HG02678 (cell line): Measurements from ENCODE around the gene JADE1.
A peak's percentile ranks its signal among the peaks of the same experiment; 100 is the strongest.

ENCODE experiments used
- ATAC-seq: cut with Tn5 transposase; IDR thresholded peaks from one replicate; pipeline ENCODE4 v1.9.1; 2021; ENCODE audit warnings: mild to moderate bottlenecking, moderate library complexity; ENCODE audit not compliant: unreplicated experiment

Gene JADE1

DNA sequence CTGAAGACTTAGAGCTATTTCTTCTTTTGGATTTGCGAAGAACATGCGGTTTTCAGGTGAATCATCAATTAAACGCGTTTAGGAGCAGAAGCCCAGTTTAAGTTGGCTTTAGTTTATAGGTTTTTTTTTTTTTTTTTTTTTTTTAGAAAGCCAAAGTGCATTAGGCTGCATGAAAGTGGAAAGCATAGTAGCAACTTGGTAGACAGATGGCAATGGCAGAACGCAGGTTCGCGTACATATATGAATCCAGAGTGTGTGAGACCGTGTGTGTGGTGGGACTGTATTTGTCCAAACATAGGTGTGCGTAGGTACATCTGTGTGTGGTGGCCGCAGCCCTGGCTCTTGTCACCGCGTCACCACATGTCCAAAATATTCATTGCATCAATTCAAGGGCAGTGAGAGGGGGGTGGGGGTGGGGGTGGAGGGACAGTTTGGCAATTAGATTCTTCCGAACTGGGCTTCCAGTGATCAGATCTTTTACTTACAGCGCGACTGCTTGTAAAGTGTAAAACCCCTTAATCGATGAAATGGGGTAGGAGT, 901 bp downstream of the JADE1 start:
- ATAC-seq = no peak

DNA sequence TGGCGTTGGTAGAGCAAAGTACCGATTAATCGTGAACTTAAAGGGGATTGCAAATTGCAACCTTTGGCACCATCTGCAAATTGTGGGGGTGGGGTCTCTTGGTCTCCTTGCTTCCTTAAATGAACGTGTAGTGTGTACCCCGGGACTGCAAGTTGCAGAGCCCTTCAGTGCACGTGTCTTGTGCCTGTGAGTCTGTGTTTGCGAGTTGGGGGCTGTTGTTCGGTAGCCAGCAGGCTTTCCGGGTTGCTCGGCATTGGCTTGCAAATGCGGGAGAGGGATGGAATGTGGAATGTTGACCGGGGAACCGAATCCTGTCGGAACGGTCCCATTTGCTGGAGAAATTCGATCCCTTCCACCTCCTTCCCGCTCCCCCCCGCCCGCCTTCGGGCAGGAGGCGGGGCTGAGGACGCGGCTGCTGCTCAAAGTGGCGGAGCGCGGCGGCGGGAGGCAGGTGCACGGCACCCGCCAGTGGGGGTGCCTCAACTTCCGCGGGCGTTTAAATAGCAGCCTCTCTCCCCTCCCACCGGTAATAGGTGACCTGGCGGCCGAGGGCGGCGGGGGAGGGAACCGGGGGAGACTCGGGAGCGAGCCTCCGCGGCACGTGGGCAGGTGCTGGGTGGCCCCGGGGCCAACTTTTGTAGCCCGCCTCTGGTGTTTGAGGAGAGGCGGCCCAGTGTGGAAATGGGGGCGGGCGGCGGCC, 1.5 kb downstream of the JADE1 start:
- peak; percentile 51 for ATAC-seq

DNA sequence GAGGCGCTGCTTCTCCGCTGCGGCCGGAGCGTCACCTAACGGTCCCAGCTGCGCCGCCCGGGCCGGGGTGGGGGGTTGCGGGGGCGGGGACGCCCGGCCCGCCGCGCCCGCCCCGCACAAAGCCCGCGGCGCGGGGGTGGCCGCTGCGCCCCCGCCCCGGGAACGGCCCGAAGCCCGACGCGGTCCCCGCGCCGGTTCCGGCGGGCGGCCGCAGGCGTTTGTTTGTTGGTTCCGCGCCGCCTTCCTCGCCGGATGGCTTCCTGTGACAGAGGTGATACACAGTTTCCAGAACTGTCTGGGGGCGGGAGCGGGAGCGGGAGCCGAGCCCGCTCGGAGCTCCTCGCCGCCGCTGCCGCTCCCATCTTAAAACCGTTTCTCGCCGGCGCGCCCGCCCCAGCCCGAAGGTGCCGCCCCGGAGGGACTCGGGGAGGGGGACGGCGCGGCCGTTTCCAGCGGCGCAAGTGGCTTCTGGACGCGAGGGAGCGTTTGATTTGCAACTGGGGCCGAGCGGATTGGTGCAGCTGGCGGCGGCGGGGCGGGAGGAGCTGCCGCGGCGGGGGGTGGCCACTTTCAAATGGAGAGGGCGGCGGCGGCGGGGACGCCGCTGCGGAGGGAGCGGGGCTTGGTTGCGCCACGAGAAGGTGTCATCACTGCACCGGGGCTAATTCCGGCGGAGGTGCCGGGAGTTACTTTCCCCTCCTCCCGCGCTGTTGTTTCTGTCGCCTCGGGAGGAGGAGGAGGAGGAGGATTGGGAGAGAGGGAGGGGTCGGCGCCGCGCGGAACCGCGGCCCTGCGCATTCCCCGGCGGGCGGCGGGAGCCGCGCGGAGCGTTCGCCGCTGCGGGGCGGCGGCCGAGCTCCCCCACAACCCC, 2.3 kb downstream of the JADE1 start:
- ATAC-seq = peak; percentile 47

DNA sequence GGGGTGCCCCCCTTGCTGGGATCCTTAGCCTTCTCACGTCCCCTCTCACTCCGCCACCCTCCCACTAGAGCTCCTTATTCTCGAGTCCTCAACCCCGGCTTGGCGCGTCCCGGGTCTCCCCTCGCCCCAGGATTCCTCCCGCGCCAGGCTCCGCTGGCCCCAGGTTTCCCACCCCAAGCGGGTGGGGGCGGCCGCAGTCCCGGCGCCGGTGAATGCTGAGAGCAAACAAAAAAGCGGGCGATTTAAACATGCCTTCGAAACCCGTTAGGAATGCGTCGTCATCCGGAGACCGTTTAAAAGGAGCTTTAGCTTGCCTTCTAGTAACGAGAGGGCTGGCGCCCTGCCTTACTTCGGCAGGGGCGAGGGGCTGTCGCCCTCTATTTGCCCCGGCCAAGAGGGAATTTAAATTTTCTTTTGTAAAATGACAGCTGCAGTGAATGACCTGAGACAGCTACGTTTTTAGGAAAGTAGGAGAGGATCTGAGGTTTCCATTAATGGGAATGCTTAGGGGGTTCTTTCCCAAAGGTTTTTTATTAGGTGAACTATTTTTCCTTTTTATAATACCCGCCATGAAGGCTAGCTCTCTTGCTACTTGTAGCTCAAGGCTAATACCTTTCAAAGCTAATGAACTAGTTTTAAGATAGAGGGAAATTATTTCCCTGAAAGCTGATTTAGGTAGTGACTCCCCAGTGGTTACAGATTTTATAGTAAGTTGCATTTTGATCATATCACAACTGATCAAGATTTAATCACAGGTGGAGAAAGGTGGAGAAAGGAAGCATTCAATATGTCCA, 3.1 kb downstream of the JADE1 start:
- ATAC-seq = peak; percentile 2

DNA sequence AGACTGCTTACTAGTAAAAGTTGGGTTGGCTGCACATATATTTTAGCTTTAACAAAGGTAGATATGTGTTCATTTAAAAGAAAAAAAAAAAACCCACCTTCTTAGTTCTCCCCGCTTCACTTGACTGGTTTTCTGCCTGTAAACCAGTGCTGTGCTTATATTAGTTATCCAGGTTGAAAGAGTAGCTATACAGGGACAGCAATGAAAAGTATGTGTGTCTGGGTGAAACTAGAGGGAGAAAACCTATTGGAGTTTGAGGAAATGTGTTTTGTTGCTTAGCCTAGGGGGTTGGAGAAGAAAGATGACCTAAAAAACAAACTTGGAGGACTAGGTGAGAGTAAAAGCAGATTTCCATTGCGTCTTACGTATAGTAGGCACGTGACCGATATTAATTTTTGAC, 4.5 kb downstream of the JADE1 start:
- no peak for ATAC-seq

DNA sequence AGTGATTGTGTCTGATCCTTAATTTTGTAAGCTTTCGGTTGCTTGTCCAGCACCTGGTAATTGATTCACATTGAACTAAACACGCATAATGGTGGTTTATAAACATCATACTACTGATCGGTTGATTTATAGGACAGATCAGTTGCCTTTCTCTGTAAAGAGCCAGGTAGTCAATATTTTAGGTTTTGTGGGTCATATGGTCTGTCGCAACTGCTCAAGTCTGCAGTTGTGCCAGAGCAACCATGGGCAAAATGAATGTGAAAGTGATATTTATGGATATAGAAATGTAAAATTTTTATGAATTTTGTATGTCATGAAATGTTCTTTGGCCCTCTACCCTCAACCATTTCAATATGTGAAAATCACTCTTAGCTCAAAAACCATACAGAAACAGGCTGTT, 8.9 kb downstream of the JADE1 start:
- ATAC-seq = no peak

DNA sequence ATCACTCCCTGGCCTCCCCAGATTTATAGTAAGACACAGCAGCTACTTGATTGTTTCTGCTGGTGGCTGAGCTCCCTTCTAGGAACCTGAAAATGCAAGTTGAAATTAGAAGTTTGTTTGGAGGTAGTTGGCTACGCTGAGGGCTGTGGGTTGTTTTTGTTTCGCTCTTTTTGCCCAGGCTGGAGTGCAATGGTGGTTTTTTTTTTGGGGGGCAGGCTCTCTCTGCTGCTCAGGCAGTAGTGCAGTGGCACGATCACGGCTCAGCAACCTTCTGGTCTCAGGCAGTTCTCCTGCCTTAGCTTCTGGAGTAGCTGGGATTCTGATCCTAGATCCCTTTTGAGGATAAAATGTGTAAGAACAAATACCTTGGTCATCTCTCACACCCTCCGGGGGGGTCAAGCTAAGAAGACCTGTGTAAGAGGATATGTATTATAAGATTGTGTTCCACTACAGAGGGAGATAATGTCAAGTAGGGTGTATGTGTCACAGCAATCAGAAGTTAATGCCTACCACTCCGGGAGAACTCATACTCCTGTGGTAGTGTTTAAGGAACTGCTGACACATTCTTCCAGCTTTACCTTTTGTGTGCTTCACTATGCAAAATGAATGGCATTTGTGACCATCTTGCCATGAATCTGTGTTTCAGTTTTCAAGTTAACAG, 9.7 kb downstream of the JADE1 start:
- no peak for ATAC-seq

DNA sequence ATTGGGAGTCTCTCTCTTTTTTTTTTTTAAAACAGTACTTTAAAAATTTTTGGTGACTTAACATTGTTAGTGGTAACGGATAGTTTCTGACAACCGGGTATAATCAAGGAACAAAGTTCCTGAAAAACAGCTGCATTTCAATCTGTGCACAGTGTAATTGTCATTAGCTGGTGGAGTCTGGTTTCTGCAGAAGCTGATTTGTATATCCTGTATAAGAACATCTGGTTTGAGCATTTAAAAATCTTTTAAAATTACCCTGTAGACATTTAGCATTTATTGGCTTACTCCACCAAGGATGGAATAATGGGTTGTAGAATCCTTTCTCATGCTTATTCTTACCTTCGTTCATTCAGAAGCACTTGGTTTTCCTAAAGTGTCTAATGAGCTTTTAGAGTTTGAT, 11.2 kb downstream of the JADE1 start:
- ATAC-seq = no peak

DNA sequence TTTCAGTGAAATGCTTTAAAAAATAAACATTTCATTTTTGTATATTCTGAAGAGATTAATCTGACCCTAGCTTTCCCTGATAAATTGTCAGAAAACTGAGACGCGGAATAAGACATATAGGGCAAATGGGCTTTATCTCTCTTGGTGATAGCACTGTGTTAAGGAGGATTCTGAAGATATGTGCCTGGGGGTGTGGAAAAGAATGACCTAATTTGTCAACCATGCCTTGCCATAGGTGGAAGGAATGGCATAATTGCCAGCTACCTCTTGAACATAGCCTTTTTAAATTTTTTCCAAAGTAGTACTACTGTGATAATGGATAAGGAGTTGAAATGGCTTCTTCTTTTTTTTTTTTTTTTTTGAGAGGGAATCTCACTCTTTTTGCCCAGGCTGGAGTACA, 11.7 kb downstream of the JADE1 start:
- ATAC-seq = no peak

DNA sequence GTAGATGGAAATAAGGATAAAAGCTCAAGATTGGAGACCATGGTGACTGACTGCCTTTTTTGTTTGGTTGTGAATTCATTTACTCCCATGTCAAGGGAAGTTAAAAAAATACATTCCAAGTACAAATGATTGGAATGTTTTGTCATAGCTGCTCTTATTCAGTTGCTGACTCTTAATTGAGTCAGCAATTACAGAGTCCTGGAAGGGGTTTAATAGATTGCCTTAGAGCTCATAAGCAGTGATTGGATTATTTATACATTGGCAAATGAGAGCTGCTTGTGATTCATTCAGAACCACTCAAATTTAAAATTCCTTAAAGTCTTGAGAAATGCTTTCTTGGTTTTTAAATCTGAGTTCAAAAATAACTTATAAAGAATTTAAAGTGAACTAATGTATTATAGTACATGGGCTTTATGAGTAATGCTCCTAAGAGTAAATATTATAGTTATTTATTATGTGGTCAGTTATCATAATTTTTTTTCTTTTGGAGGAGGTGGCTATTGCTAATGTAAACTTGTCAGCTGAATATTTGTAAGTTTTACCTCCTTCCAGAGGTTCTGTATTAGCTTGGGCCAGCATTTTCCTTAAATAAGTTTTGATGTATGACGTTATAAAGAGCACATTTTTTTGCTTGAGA, 13.6 kb downstream of the JADE1 start:
- ATAC-seq = no peak

DNA sequence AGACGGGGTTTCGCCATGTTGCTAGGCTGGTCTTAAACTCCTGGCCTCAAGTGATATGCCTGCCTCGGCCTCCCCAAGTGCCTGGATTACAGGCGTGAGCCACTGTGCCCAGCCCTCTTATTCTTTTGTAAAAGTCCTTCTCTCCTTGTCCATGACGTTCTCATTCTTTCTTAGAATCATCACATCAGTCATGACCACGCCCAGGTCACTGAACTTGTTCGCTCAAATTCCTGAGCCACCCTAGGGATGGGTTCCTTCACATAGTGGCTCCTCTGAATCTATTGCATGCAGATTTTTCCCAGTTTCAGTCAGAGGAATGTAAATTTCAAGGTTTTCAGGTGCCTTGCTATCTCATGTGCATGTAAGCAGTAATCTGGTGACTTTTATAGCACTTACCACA, 15.7 kb downstream of the JADE1 start:
- no peak for ATAC-seq

DNA sequence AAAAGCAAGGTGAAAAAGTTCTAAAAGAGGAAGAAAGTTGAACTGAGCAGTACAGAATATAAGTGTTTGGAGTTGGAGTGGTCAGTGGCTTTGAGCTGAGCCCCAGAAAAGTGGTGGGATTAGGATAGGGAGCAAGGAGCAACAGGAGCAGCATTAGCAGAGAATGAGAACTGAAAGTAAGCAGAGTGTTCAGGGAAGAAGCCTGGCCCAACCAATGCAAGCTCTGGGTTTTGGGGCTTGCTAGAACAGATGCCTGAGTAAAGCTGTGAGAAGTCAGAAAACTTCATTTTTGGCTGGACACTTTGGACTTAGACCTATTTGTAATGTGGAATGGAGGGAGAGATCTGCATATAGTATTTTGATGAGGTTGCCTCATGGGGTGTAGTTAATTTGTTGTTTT, 17.8 kb downstream of the JADE1 start:
- no peak for ATAC-seq

DNA sequence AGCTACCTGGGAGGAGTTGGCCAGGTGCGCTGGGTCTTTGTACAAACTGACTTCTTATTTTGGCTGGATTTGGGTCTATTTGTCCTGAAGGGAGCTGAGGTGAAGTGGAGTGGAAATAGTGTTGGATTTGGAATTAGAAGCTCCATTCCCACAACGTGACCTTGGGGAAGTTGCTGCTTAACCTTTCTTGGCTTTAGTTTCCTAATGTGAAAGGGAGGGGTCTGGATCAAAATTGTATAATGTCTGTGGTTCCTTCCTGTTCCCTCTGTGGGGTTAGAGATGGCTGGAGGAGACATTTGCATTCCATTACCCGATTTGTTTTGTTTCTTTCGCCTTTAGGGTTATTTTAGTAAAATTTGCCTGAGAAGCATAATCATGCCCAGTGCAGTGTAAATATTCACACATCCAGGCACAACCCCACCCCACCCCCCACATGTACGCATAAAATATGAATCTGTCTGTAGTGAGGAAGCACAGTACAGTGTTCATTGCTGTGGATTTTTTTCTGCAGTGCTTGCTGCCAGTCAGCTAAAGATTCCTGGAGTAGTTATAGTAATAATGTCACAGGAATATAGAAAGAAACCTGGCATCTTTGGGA, 21.5 kb downstream of the JADE1 start:
- peak; percentile 33 for ATAC-seq

DNA sequence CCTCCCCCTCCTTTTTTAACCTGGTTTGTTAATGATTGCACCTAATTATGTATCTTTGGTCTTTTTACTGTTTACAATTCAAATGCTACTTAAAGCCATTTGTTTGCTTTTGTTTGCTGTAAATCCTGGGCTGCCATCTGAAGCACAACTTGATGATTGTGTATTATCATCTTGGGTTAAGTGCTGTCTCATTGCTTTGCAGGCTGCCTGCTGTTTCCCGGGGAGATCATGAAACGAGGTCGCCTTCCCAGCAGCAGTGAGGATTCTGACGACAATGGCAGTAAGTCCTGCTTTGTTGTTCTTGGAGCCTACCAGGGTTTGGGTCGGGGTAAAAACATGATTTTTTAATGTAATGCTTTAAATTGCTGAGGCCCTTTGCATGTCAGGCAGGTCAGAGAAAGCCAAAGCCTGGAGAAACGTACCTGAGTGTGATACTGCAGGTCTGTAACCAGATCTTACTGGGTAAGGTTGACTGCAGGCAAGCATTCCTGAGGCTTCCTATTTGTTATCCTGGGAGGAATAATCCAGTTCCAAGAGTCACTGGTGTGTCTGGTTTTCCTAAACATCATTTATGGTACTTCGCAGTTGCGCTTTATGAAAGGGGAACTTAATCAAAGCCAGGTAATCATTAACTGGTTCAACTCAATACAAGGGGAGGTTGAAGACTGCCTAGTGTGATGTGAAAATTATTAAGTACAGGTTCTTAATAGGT, 22.2 kb downstream of the JADE1 start:
- ATAC-seq = peak; percentile 71

DNA sequence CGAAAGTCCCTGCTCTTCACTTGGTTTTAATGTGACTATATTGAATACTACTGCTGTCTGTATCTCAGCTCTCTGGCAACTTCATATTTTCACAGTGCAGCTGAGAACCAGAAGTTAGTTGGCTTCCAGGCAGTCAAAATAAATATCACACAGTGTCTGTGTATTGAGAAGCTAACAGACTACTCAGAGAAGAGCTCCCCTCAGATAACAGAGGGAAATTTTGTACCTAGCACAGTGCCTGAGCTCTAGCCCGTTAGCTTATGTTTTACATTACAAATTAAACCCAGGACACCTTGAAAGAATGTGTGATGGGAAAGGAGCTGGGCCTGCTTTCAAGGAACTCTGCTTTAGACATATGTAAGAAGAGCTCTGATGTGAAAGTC, 22.7 kb downstream of the JADE1 start:
- ATAC-seq = no peak

DNA sequence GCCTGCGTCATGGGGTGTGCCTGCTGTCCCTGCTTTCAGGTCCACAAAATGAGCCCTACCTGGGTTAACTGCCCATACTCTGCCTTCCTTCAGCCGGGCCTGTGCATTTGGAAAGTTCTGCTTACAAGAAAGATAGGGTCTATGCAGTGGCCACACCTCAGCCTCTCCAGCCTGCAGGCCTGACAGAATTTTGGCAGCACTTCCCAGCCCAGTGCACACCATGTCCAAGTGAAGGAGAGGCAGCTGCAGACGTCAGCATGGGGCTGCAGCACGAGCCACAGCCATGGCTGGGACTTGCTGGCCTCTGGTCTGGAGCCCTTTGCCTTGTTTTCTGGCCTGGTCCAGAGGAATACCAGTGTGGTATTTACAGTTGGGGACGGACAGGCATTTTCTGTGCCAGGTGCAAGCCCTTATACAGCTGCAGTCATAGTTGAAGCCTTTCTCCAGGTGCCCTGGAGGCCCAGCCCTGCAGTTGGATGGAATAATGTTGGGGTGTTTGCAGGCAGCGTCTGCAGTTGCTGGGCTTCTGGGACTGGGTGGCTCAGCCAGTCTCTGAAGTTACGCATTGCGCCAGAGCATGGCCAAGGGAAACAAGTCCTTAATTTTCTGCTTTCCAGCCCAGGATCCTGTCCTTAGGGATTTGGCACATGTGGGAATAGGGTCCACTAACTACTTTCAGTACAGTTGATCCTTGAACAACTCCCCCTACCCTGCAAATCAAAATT, 26.2 kb downstream of the JADE1 start:
- no peak for ATAC-seq

DNA sequence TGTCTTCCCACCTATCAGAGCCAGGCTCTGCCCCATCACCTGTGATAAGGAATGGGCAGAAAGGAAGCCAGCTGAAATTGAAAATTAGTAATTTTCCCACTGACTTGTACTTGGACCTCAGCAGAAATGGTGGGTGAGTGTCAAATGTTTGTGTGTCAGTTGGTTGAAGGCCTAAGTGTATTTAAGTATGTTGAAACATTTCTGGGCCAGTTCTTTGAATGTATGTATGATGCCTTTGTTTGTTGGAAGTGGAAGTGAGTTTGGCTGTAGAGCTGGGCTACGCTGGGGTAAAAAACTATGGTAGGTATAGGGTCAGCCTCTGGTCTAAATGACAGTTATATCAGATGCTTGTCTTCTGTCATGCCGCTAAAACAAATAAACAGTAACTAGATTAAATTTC, 27.7 kb downstream of the JADE1 start:
- no peak for ATAC-seq

DNA sequence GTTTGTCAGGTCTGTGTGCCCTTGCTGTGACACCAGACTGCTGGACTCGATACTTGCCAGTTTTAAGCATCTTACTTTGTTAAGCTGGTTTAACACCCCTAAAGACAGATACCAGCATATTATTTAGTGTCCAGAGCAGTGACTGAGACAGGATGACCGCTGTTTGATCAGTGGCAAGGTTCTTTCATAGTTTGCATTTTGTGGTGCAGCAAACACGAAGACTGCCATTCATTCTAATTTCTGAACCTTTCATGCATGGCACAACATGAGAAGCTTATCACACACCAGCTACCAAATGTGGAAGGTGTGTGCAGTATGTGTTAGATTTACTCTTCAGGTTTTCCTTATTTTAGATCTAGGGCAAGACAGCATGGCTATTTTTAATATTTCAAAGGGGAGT, 28.2 kb downstream of the JADE1 start:
- ATAC-seq = no peak
